Chondrocyte (in vitro differentiated cells): ENCODE results near the gene PPWD1. TPM values are rescaled to one million over a fixed set of nuclear protein-coding genes. Genes with fewer than 3 reads are reported as not detected.

Source experiments
- DNase-seq: peaks from one replicate; pipeline ENCODE4 v3.0.0; 2021; ENCODE audit warnings: mixed read lengths, low spot score
- H3K27ac Mint-ChIP-seq: one replicate; pipeline ENCODE4 v1.8.0; 2021; ENCODE audit warnings: mild to moderate bottlenecking, moderate library complexity, mixed read lengths; ENCODE audit not compliant: unreplicated experiment
- H3K27me3 Mint-ChIP-seq: 2 replicates; pipeline ENCODE4 v1.8.0; 2021; ENCODE audit warnings: low read depth, mixed read lengths
- H3K36me3 Mint-ChIP-seq: 2 replicates; pipeline ENCODE4 v1.8.0; 2021; ENCODE audit warnings: low read depth, mixed read lengths
- H3K4me1 Mint-ChIP-seq: 2 replicates; pipeline ENCODE4 v1.8.0; 2021; ENCODE audit warnings: low read depth, mild to moderate bottlenecking, mixed read lengths
- H3K4me3 Mint-ChIP-seq: one replicate; pipeline ENCODE4 v1.8.0; 2021; ENCODE audit warnings: mild to moderate bottlenecking, moderate library complexity, mixed read lengths; ENCODE audit not compliant: unreplicated experiment
- H3K9me3 Mint-ChIP-seq: 2 replicates; pipeline ENCODE4 v1.8.0; 2021; ENCODE audit warnings: low read depth, mixed read lengths
- CTCF ChIP-seq: fragments of 200-600 bp; sonication (generic); IDR thresholded peaks from 2 replicates; pipeline ENCODE4 v1.5.0; 2021; ENCODE audit warnings: antibody characterized with exemption, mild to moderate bottlenecking, moderate library complexity
- long read RNA-seq: library from polyadenylated mRNA; stranded (forward); transcript quantifications from one replicate; pipeline ENCODE4 v2.0.0, GENCODE V29; 2021
- total RNA-seq: library from RNA; stranded (reverse); gene quantifications from 3 replicates; pipeline ENCODE4 v1.2.1, GENCODE V29; 2021

The PPWD1 gene
- 19.5 to 35.2 TPM (median 21.0 TPM) in 3 replicates for total RNA-seq
- long read RNA-seq, transcript PPWD1-201 (11 exons, 2,166 nt), result major isoform, 20 of 26 reads
- long read RNA-seq, partial matches to known transcripts, result 1 of 26 reads
- long read RNA-seq, other reads (novel, unspliced or antisense), result 4 of 26 reads

- H3K36me3 Mint-ChIP-seq, result peaks cover 1% of the 10 kb centered on the region
- no peaks in the 10 kb centered on the region for H3K27me3 Mint-ChIP-seq
- H3K27ac Mint-ChIP-seq, result peak within 1 kb of the TSS; percentile 100
- peaks cover 39% of the 10 kb centered on the region for H3K4me1 Mint-ChIP-seq
- no peak for TF ChIP-seq CTCF
- peak; percentile 98 for DNase-seq
- no peaks in the 10 kb centered on the region for H3K9me3 Mint-ChIP-seq
- H3K4me3 Mint-ChIP-seq, result peak within 1 kb of the TSS; percentile 98
These were observed at the start of gene PPWD1, which contains the start of gene CENPK for GRCh38 chr5:65562731-65563701. PPWD1 (plus strand) TSS chr5:65563296; CDS start chr5:65563311, 15 bp downstream. CENPK (minus strand) TSS chr5:65563168; CDS start chr5:65554907, 8,261 bp downstream.

GRCh38 chr5:65525726-65526125, 37.4 kb upstream of the PPWD1 start:
- Mint-ChIP-seq H3K9me3 (no peaks in the 10 kb centered on the region), H3K4me1 (no peaks in the 10 kb centered on the region), H3K27ac (no peak overlapping the region), H3K4me3 (no peak overlapping the region), H3K36me3 (peaks cover 1% of the 10 kb centered on the region), H3K27me3 (no peaks in the 10 kb centered on the region)
- DNase-seq, result no peak
- no peak for TF ChIP-seq CTCF

GRCh38 chr5:65530904-65531303, 32.2 kb upstream of the PPWD1 start:
- Mint-ChIP-seq H3K4me3 (no peak overlapping the region), H3K9me3 (no peaks in the 10 kb centered on the region), H3K27ac (no peak overlapping the region), H3K36me3 (peaks cover 1% of the 10 kb centered on the region), H3K27me3 (no peaks in the 10 kb centered on the region), H3K4me1 (no peaks in the 10 kb centered on the region)
- no peak for TF ChIP-seq CTCF
- no peak for DNase-seq

GRCh38 chr5:65535529-65535987, 27.5 kb upstream of the PPWD1 start:
- no peak overlapping the region for H3K27ac Mint-ChIP-seq
- no peaks in the 10 kb centered on the region for H3K4me1 Mint-ChIP-seq
- no peak overlapping the region for H3K4me3 Mint-ChIP-seq
- H3K27me3 Mint-ChIP-seq, result no peaks in the 10 kb centered on the region
- no peaks in the 10 kb centered on the region for H3K36me3 Mint-ChIP-seq
- no peak for TF ChIP-seq CTCF
- H3K9me3 Mint-ChIP-seq, result peaks cover 3% of the 10 kb centered on the region
- DNase-seq, result no peak

GRCh38 chr5:65539827-65540226, 23.3 kb upstream of the PPWD1 start:
- H3K27me3 Mint-ChIP-seq, result no peaks in the 10 kb centered on the region
- no peak overlapping the region for H3K27ac Mint-ChIP-seq
- H3K9me3 Mint-ChIP-seq, result peaks cover 3% of the 10 kb centered on the region
- no peaks in the 10 kb centered on the region for H3K4me1 Mint-ChIP-seq
- no peak overlapping the region for H3K4me3 Mint-ChIP-seq
- no peak for TF ChIP-seq CTCF
- peaks cover 2% of the 10 kb centered on the region for H3K36me3 Mint-ChIP-seq
- DNase-seq, result no peak
